ENCODE results near the gene TSPO. TPM values are rescaled to one million over a fixed set of nuclear protein-coding genes. Genes with fewer than 3 reads are reported as not detected.

The TSPO gene
- total and polyA plus RNA-seq, 2 experiments from 2014 or later, result 34.6 to 44.7 TPM

GRCh38 chr22:43153899-43154298 lies 2.5 kb downstream of the TSPO start:
- H3K9me2 ChIP-seq (ENCODE audit: insufficient read depth), result no peaks in the 10 kb centered on the region
- no peaks in the 10 kb centered on the region for H3K36me3 Mint-ChIP-seq (ENCODE audit: low read depth)
- H3K27me3 ChIP-seq (ENCODE audit: insufficient read depth), result peaks cover 17% of the 10 kb centered on the region
- TF ChIP-seq, protein P1, sequence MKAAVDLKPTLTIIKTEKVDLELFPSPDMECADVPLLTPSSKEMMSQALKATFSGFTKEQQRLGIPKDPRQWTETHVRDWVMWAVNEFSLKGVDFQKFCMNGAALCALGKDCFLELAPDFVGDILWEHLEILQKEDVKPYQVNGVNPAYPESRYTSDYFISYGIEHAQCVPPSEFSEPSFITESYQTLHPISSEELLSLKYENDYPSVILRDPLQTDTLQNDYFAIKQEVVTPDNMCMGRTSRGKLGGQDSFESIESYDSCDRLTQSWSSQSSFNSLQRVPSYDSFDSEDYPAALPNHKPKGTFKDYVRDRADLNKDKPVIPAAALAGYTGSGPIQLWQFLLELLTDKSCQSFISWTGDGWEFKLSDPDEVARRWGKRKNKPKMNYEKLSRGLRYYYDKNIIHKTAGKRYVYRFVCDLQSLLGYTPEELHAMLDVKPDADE (IDR thresholded peaks at IDR 0.05), result no peak
- TF ChIP-seq ZNF114 (CRISPR knock-in tag; IDR thresholded peaks at IDR 0.05), result no peak
- TF ChIP-seq EZH2phosphoT487 (IDR thresholded peaks at IDR 0.05; ENCODE audit: unreplicated experiment), result no peak
- TF ChIP-seq REST (IDR thresholded peaks at IDR 0.05; ENCODE audit: unreplicated experiment), result no peak
- TF ChIP-seq, protein P2, sequence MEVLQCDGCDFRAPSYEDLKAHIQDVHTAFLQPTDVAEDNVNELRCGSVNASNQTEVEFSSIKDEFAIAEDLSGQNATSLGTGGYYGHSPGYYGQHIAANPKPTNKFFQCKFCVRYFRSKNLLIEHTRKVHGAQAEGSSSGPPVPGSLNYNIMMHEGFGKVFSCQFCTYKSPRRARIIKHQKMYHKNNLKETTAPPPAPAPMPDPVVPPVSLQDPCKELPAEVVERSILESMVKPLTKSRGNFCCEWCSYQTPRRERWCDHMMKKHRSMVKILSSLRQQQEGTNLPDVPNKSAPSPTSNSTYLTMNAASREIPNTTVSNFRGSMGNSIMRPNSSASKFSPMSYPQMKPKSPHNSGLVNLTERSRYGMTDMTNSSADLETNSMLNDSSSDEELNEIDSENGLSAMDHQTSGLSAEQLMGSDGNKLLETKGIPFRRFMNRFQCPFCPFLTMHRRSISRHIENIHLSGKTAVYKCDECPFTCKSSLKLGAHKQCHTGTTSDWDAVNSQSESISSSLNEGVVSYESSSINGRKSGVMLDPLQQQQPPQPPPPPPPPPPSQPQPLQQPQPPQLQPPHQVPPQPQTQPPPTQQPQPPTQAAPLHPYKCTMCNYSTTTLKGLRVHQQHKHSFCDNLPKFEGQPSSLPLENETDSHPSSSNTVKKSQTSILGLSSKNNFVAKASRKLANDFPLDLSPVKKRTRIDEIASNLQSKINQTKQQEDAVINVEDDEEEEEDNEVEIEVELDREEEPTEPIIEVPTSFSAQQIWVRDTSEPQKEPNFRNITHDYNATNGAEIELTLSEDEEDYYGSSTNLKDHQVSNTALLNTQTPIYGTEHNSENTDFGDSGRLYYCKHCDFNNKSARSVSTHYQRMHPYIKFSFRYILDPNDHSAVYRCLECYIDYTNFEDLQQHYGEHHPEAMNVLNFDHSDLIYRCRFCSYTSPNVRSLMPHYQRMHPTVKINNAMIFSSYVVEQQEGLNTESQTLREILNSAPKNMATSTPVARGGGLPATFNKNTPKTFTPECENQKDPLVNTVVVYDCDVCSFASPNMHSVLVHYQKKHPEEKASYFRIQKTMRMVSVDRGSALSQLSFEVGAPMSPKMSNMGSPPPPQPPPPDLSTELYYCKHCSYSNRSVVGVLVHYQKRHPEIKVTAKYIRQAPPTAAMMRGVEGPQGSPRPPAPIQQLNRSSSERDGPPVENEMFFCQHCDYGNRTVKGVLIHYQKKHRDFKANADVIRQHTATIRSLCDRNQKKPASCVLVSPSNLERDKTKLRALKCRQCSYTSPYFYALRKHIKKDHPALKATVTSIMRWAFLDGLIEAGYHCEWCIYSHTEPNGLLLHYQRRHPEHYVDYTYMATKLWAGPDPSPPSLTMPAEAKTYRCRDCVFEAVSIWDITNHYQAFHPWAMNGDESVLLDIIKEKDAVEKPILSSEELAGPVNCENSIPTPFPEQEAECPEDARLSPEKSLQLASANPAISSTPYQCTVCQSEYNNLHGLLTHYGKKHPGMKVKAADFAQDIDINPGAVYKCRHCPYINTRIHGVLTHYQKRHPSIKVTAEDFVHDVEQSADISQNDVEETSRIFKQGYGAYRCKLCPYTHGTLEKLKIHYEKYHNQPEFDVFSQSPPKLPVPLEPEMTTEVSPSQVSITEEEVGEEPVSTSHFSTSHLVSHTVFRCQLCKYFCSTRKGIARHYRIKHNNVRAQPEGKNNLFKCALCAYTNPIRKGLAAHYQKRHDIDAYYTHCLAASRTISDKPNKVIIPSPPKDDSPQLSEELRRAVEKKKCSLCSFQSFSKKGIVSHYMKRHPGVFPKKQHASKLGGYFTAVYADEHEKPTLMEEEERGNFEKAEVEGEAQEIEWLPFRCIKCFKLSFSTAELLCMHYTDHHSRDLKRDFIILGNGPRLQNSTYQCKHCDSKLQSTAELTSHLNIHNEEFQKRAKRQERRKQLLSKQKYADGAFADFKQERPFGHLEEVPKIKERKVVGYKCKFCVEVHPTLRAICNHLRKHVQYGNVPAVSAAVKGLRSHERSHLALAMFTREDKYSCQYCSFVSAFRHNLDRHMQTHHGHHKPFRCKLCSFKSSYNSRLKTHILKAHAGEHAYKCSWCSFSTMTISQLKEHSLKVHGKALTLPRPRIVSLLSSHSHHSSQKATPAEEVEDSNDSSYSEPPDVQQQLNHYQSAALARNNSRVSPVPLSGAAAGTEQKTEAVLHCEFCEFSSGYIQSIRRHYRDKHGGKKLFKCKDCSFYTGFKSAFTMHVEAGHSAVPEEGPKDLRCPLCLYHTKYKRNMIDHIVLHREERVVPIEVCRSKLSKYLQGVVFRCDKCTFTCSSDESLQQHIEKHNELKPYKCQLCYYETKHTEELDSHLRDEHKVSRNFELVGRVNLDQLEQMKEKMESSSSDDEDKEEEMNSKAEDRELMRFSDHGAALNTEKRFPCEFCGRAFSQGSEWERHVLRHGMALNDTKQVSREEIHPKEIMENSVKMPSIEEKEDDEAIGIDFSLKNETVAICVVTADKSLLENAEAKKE (CRISPR knock-in tag; IDR thresholded peaks at IDR 0.05), result no peak
- TF ChIP-seq NANOG (IDR thresholded peaks at IDR 0.05; ENCODE audit: borderline replicate concordance), result no peak
- no peak for TF ChIP-seq JUNB (IDR thresholded peaks at IDR 0.05; ENCODE audit: unreplicated experiment)
- TF ChIP-seq POLR2AphosphoS5 (IDR thresholded peaks at IDR 0.05; ENCODE audit: low read depth), result no peak
- TF ChIP-seq ZNF331 (CRISPR knock-in tag; IDR thresholded peaks at IDR 0.05; ENCODE audit: low read depth), result no peak
- TF ChIP-seq EZH2 (IDR thresholded peaks at IDR 0.05; ENCODE audit: low read depth, unreplicated experiment), result no peak
- TF ChIP-seq STAT1 (IDR thresholded peaks at IDR 0.05; ENCODE audit: unreplicated experiment), result no peak
- no peak for TF ChIP-seq CTCF (conservative IDR thresholded peaks at IDR 0.05; ENCODE audit: low read depth in 2 of 2)
- peaks cover 6% of the 10 kb centered on the region for H3K4me1 Mint-ChIP-seq
- H3K36me3 ChIP-seq (ENCODE audit: insufficient read depth), result no peaks in the 10 kb centered on the region
- no peak overlapping the region for H3K27ac ChIP-seq (ENCODE audit: low read depth)
- no peaks in the 10 kb centered on the region for H3K79me2 ChIP-seq (replicated peaks; ENCODE audit: insufficient read depth)
- H2AFZ ChIP-seq, result no peak overlapping the region
- H3K4me3 ChIP-seq, result no peak overlapping the region
- H3K4me3 Mint-ChIP-seq, result no peak overlapping the region
- ATAC-seq, result no peak
- H3K9me3 Mint-ChIP-seq, result no peaks in the 10 kb centered on the region
- H3K4me2 ChIP-seq, result no peak overlapping the region
- H3K27ac Mint-ChIP-seq, result no peak overlapping the region
- no peaks in the 10 kb centered on the region; the same call in 1 of the 2 replicates for H3F3A ChIP-seq (replicated peaks; ENCODE audit: low read depth)
- H3K4me1 ChIP-seq (ENCODE audit: insufficient read depth), result no peaks in the 10 kb centered on the region
- H3K27me3 Mint-ChIP-seq (ENCODE audit: insufficient read depth, low read depth, poor library complexity), result peaks cover 25% of the 10 kb centered on the region
- no peak for DNase-seq (ENCODE audit: low spot score)
- H4K20me1 ChIP-seq (replicated peaks; ENCODE audit: insufficient read depth), result no peaks in the 10 kb centered on the region
